Ishikawa (cell line): ENCODE measurements around the gene SETD1A.

Source experiments
- CEBPB ChIP-seq: IDR thresholded peaks from 2 replicates; pipeline ENCODE4 v1.6.1; 2012
- EP300 ChIP-seq: IDR thresholded peaks from 2 replicates; pipeline ENCODE4 v1.6.1; 2012; ENCODE audit warnings: borderline replicate concordance
- TAF1 ChIP-seq: IDR thresholded peaks from 2 replicates; pipeline ENCODE4 v1.6.1; 2012; ENCODE audit warnings: low read depth, mild to moderate bottlenecking
- YY1 ChIP-seq: IDR thresholded peaks from 2 replicates; pipeline ENCODE4 v1.6.1; 2012; ENCODE audit warnings: low read depth
- TF ChIP-seq, protein P1 (sequence below): IDR thresholded peaks from 2 replicates; pipeline ENCODE4 v1.6.1; 2012
- TF ChIP-seq, protein P2 (sequence below): IDR thresholded peaks from 2 replicates; pipeline ENCODE4 v1.6.1; 2012; ENCODE audit warnings: low read depth, mild to moderate bottlenecking

DNA sequence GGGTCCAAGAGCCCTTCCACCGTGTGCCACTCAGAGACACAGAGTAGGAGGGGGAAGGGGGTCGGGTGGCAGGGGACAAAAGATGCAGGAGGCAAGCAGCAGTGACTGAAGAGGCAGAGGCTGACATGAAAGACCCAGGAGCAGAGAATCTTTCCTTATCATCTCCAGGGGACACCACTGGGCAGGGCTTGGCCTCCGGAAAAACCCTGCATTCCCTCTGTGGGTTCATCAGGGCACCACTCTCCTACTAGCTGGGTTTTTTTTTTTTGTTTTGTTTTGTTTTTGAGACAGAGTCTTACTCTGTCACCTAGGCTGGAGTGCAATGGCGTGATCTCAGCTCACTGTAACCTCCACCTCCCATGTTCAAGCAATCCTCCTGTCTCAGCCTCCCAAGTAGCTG, 73.7 kb downstream of the SETD1A start:
- TF ChIP-seq EP300: no peak
- TF ChIP-seq, protein P1, sequence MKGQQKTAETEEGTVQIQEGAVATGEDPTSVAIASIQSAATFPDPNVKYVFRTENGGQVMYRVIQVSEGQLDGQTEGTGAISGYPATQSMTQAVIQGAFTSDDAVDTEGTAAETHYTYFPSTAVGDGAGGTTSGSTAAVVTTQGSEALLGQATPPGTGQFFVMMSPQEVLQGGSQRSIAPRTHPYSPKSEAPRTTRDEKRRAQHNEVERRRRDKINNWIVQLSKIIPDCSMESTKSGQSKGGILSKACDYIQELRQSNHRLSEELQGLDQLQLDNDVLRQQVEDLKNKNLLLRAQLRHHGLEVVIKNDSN: no peak
- no peak for TF ChIP-seq TAF1
- TF ChIP-seq, protein P2, sequence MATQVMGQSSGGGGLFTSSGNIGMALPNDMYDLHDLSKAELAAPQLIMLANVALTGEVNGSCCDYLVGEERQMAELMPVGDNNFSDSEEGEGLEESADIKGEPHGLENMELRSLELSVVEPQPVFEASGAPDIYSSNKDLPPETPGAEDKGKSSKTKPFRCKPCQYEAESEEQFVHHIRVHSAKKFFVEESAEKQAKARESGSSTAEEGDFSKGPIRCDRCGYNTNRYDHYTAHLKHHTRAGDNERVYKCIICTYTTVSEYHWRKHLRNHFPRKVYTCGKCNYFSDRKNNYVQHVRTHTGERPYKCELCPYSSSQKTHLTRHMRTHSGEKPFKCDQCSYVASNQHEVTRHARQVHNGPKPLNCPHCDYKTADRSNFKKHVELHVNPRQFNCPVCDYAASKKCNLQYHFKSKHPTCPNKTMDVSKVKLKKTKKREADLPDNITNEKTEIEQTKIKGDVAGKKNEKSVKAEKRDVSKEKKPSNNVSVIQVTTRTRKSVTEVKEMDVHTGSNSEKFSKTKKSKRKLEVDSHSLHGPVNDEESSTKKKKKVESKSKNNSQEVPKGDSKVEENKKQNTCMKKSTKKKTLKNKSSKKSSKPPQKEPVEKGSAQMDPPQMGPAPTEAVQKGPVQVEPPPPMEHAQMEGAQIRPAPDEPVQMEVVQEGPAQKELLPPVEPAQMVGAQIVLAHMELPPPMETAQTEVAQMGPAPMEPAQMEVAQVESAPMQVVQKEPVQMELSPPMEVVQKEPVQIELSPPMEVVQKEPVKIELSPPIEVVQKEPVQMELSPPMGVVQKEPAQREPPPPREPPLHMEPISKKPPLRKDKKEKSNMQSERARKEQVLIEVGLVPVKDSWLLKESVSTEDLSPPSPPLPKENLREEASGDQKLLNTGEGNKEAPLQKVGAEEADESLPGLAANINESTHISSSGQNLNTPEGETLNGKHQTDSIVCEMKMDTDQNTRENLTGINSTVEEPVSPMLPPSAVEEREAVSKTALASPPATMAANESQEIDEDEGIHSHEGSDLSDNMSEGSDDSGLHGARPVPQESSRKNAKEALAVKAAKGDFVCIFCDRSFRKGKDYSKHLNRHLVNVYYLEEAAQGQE: no peak
- no peak for TF ChIP-seq YY1
- TF ChIP-seq CEBPB: no peak
